Coronary artery (tissue), 2 donors: ENCODE data around the gene ABCA13.

ENCODE experiments used
- DNase-seq: peaks from one replicate; pipeline ENCODE4 v3.0.0-alpha.2; 2017; ENCODE audit warnings: low spot score
- H3K27ac ChIP-seq, 2 donors: fragments of 200-600 bp; sonication (generic); one replicate each; pipeline ENCODE4 v1.5.1; 2016 to 2019
- H3K4me3 ChIP-seq: fragments of 200-600 bp; sonication (generic); 2 replicates; pipeline ENCODE4 v1.5.1; 2016; ENCODE audit warnings: mild to moderate bottlenecking, moderate library complexity
- CTCF ChIP-seq: fragments of 200-600 bp; sonication (generic); IDR thresholded peaks from one replicate; pipeline ENCODE4 v1.5.1; 2019; ENCODE audit warnings: antibody characterized with exemption

ABCA13 gene

GRCh38 chr7:48502021-48502420, 330.8 kb downstream of the ABCA13 start:
- no peak for TF ChIP-seq CTCF
- Histone ChIP-seq H3K27ac (no peak overlapping the region), H3K4me3 (no peak overlapping the region)
- DNase-seq = no peak

- no peak overlapping the region for H3K27ac ChIP-seq
- no peak for DNase-seq
- no peak for TF ChIP-seq CTCF
- no peak overlapping the region for H3K4me3 ChIP-seq
These were observed 333.8 kb downstream of the ABCA13 start for GRCh38 chr7:48505051-48505450.

- H3K4me3 ChIP-seq = no peak overlapping the region
- DNase-seq = no peak
- no peak overlapping the region for H3K27ac ChIP-seq
- TF ChIP-seq CTCF = no peak
These were observed 334.2 kb downstream of the ABCA13 start for GRCh38 chr7:48505466-48505865.

- no peak overlapping the region for H3K27ac ChIP-seq
- DNase-seq = no peak
- no peak overlapping the region for H3K4me3 ChIP-seq
- no peak for TF ChIP-seq CTCF
These were observed 335.3 kb downstream of the ABCA13 start for GRCh38 chr7:48506569-48506968.

- Histone ChIP-seq H3K4me3 (no peak overlapping the region), H3K27ac (no peak overlapping the region)
- no peak for TF ChIP-seq CTCF
- no peak for DNase-seq
These were observed 339.8 kb downstream of the ABCA13 start for GRCh38 chr7:48511080-48511479.

- TF ChIP-seq CTCF = no peak
- Histone ChIP-seq H3K4me3 (no peak overlapping the region), H3K27ac (no peak overlapping the region)
- no peak for DNase-seq
These were observed 341.6 kb downstream of the ABCA13 start for GRCh38 chr7:48512892-48513291.

- DNase-seq = no peak
- Histone ChIP-seq H3K27ac (no peak overlapping the region), H3K4me3 (no peak overlapping the region)
- TF ChIP-seq CTCF = no peak
These were observed 343.9 kb downstream of the ABCA13 start for GRCh38 chr7:48515171-48515570.
